ENCODE measurements around the gene PCP4. TPM values are rescaled to one million over a fixed set of nuclear protein-coding genes. Genes with fewer than 3 reads are reported as not detected.

PCP4 gene
- total and polyA plus RNA-seq, 10 of the 15 experiments (the other 5 are each of a cell fraction or from before 2014, with no cell fraction given): not detected

DNA sequence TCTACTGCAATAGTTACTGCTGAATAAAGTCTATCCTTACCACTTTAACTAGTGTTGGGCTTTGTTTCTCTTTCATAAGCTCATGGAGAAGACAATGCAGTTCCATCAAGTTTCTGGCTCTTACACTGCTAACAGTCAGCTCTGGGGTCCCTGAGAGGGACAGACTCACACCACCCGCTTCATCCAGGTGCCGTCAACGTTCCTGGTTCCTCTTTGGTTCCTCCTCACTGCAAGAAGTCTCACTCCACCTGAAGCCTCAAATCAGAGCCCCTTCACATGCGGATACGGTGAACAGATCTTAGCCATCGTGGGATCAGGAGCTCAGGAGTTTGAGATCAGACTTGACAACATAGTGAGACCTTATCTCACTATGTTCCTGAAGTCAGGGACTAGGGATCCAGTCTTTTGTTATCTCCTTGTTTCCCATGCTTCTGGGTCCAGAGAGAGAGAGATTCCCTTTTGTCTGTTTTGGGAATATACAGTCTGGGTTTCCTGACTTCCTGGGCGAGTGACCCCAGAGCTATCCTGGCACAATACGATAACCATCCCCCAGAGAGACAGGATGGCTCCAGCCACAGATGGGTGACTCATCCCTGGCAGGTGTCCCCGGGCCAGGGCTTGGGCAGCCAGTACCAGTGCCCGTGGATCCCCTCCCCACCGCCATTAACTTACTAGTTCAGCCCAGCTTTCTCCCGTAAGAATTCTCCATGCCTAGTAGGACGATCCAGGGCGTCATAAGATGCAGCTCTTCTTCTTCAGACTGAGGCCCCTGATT lies 14.3 kb upstream of the PCP4 start:
- Histone ChIP-seq H3K27ac (ENCODE audit: control insufficient read depth, insufficient read depth) (no peak overlapping the region), H3K27me3 (replicated peaks in 1 of 2; ENCODE audit: control insufficient read depth in 2 of 2, insufficient read depth in 2 of 2, low read length in 1 of 2) (no peaks in the 10 kb centered on the region), H3K4me3 (no peak overlapping the region), H3K9me3 (replicated peaks; ENCODE audit: control insufficient read depth, insufficient read depth, low read length) (no peaks in the 10 kb centered on the region; the same call in 1 of the 3 replicates), H3K79me2 (ENCODE audit: control insufficient read depth, insufficient read depth, low read length) (no peaks in the 10 kb centered on the region), H2AFZ (ENCODE audit: control insufficient read depth, low read depth, low read length) (no peak overlapping the region), H3K36me3 (ENCODE audit: control insufficient read depth in 2 of 2, insufficient read depth in 2 of 2, low read length in 1 of 2) (no peaks in the 10 kb centered on the region), H4K20me1 (ENCODE audit: control insufficient read depth, insufficient read depth) (no peaks in the 10 kb centered on the region), H3K4me1 (ENCODE audit: control insufficient read depth, insufficient read depth, low read length) (no peaks in the 10 kb centered on the region), H3K4me2 (ENCODE audit: control insufficient read depth, insufficient read depth) (no peak overlapping the region), H3K9ac (ENCODE audit: control insufficient read depth, insufficient read depth, low read length) (no peak overlapping the region)
- no TSS peak for BruUV-seq (replicated peaks)
- ChIA-PET SMC1A (ENCODE audit: uncharacterized antibody, unreplicated experiment) (no interaction called here), POLR2A (no interaction called here), RAD21 (ENCODE audit: unreplicated experiment) (no interaction called here), CTCF (no interaction called here)
- TF ChIP-seq RAD21 (IDR thresholded peaks at IDR 0.05; ENCODE audit: insufficient read depth, low read depth, low read length): no peak
- no peak for TF ChIP-seq TCF12 (IDR thresholded peaks at IDR 0.05; ENCODE audit: low read depth, low read length)
- TF ChIP-seq SMAD1 (IDR thresholded peaks at IDR 0.05; ENCODE audit: low read depth, partially characterized antibody): no peak
- TF ChIP-seq, protein P1, sequence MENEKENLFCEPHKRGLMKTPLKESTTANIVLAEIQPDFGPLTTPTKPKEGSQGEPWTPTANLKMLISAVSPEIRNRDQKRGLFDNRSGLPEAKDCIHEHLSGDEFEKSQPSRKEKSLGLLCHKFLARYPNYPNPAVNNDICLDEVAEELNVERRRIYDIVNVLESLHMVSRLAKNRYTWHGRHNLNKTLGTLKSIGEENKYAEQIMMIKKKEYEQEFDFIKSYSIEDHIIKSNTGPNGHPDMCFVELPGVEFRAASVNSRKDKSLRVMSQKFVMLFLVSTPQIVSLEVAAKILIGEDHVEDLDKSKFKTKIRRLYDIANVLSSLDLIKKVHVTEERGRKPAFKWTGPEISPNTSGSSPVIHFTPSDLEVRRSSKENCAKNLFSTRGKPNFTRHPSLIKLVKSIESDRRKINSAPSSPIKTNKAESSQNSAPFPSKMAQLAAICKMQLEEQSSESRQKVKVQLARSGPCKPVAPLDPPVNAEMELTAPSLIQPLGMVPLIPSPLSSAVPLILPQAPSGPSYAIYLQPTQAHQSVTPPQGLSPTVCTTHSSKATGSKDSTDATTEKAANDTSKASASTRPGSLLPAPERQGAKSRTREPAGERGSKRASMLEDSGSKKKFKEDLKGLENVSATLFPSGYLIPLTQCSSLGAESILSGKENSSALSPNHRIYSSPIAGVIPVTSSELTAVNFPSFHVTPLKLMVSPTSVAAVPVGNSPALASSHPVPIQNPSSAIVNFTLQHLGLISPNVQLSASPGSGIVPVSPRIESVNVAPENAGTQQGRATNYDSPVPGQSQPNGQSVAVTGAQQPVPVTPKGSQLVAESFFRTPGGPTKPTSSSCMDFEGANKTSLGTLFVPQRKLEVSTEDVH (IDR thresholded peaks at IDR 0.05; ENCODE audit: low read depth, partially characterized antibody): no peak
- TF ChIP-seq KLF5 (IDR thresholded peaks at IDR 0.05; ENCODE audit: partially characterized antibody): no peak
- TF ChIP-seq RB1 (IDR thresholded peaks at IDR 0.05; ENCODE audit: borderline replicate concordance): no peak
- TF ChIP-seq ZNF274 (IDR thresholded peaks at IDR 0.05; ENCODE audit: insufficient read depth, insufficient read length): no peak
- TF ChIP-seq RUNX3 (IDR thresholded peaks at IDR 0.05; ENCODE audit: low read length): no peak
- TF ChIP-seq CUX1 (IDR thresholded peaks at IDR 0.05; ENCODE audit: insufficient replicate concordance, low read depth, low read length): no peak
- TF ChIP-seq, protein P2, sequence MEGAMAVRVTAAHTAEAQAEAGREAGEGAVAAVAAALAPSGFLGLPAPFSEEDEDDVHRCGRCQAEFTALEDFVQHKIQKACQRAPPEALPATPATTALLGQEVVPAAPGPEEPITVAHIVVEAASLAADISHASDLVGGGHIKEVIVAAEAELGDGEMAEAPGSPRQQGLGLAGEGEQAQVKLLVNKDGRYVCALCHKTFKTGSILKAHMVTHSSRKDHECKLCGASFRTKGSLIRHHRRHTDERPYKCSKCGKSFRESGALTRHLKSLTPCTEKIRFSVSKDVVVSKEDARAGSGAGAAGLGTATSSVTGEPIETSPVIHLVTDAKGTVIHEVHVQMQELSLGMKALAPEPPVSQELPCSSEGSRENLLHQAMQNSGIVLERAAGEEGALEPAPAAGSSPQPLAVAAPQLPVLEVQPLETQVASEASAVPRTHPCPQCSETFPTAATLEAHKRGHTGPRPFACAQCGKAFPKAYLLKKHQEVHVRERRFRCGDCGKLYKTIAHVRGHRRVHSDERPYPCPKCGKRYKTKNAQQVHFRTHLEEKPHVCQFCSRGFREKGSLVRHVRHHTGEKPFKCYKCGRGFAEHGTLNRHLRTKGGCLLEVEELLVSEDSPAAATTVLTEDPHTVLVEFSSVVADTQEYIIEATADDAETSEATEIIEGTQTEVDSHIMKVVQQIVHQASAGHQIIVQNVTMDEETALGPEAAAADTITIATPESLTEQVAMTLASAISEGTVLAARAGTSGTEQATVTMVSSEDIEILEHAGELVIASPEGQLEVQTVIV (IDR thresholded peaks at IDR 0.05; ENCODE audit: borderline replicate concordance, partially characterized antibody): no peak
- no peak for TF ChIP-seq NFIC (IDR thresholded peaks at IDR 0.05; ENCODE audit: low read depth, low read length)
- TF ChIP-seq GABPA (IDR thresholded peaks at IDR 0.05; ENCODE audit: low read depth): no peak
- no peak for DNase-seq (ENCODE audit: low read depth, low spot score)
- 8% methylated on average over 14 of the region's 14 CpGs for WGBS (ENCODE audit: insufficient coverage, insufficient replicate concordance, low lambda C conversion rate, missing lambda C conversion rate)
- intact Hi-C loops (cut with micrococcal nuclease; ENCODE audit: unreplicated experiment): no loop called here
- in situ Hi-C loops (cut with MboI): no loop called here
- no peak for ATAC-seq
- FAIRE-seq: no peak
